ENCODE measurements around the gene FAM110D.
A peak's percentile ranks its signal among the peaks of the same experiment; 100 is the strongest.

The FAM110D gene

GRCh38 chr1:26164036-26164860 lies 5.4 kb downstream of the FAM110D start:
- peak; percentile 29 for DNase-seq

- peak; percentile 3 for DNase-seq
Observed at GRCh38 chr1:26164861-26165842, 6.3 kb downstream of the FAM110D start.

- no peak for DNase-seq
Observed at GRCh38 chr1:26166719-26167281, 7.9 kb downstream of the FAM110D start.

- DNase-seq, result peak; percentile 66
Observed at GRCh38 chr1:26168410-26169197, 9.7 kb downstream of the FAM110D start, which contains the start of gene C1orf232. TSS of gene C1orf232 (minus strand) at chr1:26168963. CDS start at chr1:26168499, 464 bp downstream.

GRCh38 chr1:26169198-26169554 lies 10.3 kb downstream of the FAM110D start:
- no peak for DNase-seq

GRCh38 chr1:26169669-26170471 lies 11.0 kb downstream of the FAM110D start, which contains the start of gene ZNF593:
TSS of gene ZNF593 (plus strand) at chr1:26169908. CDS start at chr1:26169984, 76 bp downstream.
- peak; percentile 78 for DNase-seq

- no peak for DNase-seq
Observed at GRCh38 chr1:26170472-26170821, 11.6 kb downstream of the FAM110D start.

GRCh38 chr1:26171084-26172072 lies 12.5 kb downstream of the FAM110D start, which contains the start of gene ZNF593OS:
TSS of gene ZNF593OS (minus strand) at chr1:26171832. CDS start at chr1:26171661, 171 bp downstream.
- no peak for DNase-seq

- no peak for DNase-seq
Observed at GRCh38 chr1:26175346-26175745, 16.5 kb downstream of the FAM110D start.

GRCh38 chr1:26177182-26177684 lies 18.4 kb downstream of the FAM110D start, which contains the start of gene CNKSR1:
TSS of gene CNKSR1 (plus strand) at chr1:26177491. CDS start at chr1:26177548, 57 bp downstream.
- no peak for DNase-seq

GRCh38 chr1:26180010-26180506 lies 21.2 kb downstream of the FAM110D start:
- no peak for DNase-seq

- no peak for DNase-seq
Observed at GRCh38 chr1:26181586-26182382, 22.9 kb downstream of the FAM110D start.

- no peak for DNase-seq
Observed at GRCh38 chr1:26182383-26182696, 23.5 kb downstream of the FAM110D start.

GRCh38 chr1:26184086-26184485 lies 25.2 kb downstream of the FAM110D start:
- DNase-seq, result no peak

GRCh38 chr1:26184883-26185282 lies 26.0 kb downstream of the FAM110D start:
- DNase-seq, result no peak

- no peak for DNase-seq
Observed at GRCh38 chr1:26187882-26188281, 29.0 kb downstream of the FAM110D start.

GRCh38 chr1:26188477-26188876 lies 29.6 kb downstream of the FAM110D start:
- DNase-seq, result no peak

- DNase-seq, result no peak
Observed at GRCh38 chr1:26189331-26189730, 30.5 kb downstream of the FAM110D start.

GRCh38 chr1:26189751-26190275 lies 30.9 kb downstream of the FAM110D start:
- no peak for DNase-seq

All from NCI-H2171 (cell line).